Uterus (tissue), 4 donors: ENCODE measurements around the gene TMOD3. TPM values are rescaled to one million over a fixed set of nuclear protein-coding genes. Genes with fewer than 3 reads are reported as not detected.
"Not testable (repeated sequence)": the region's sequence is repeated elsewhere in the genome, so short reads cannot be mapped to it uniquely, and the experiment has no call there.

Experiments used
- DNase-seq, 2 donors: peaks; one replicate each; pipeline ENCODE4 v3.0.0-alpha.2; 2019 to 2020
- H3K27ac ChIP-seq, 2 donors: fragments of 200-600 bp; sonication (generic); 1 replicate in 1 of 2; 2 replicates in 1 of 2; pipeline ENCODE4 v1.5.1; 2016 to 2018
- H3K27me3 ChIP-seq, 2 donors: fragments of 200-600 bp; sonication (generic); one replicate each; pipeline ENCODE4 v1.5.1; 2018 to 2019; ENCODE audit warnings: control low read depth in 1 of 2
- H3K36me3 ChIP-seq, 2 donors: fragments of 200-600 bp; sonication (generic); one replicate each; pipeline ENCODE4 v1.5.1; 2019; ENCODE audit warnings: control low read depth in 1 of 2
- H3K4me1 ChIP-seq, 2 donors: fragments of 200-600 bp; sonication (generic); one replicate each; pipeline ENCODE4 v1.5.1; 2018 to 2019; ENCODE audit warnings: control low read depth in 1 of 2
- H3K4me3 ChIP-seq, 2 donors: fragments of 200-600 bp; sonication (generic); 1 replicate in 1 of 2; 2 replicates in 1 of 2; pipeline ENCODE4 v1.5.1; 2018 to 2019; ENCODE audit warnings: mild to moderate bottlenecking in 1 of 2
- H3K9me3 ChIP-seq, 2 donors: fragments of 200-600 bp; sonication (generic); one replicate each; pipeline ENCODE4 v1.5.1; 2019; ENCODE audit warnings: control low read depth in 1 of 2
- CTCF ChIP-seq, 4 experiments: fragments of 200-600 bp in 2 of 4; fragments of 450-650 bp in 2 of 4; sonication (generic) in 2 of 4; IDR thresholded peaks; one replicate each; pipeline ENCODE4 v1.5.1; 2016 to 2019; ENCODE audit warnings: antibody characterized with exemption in 4 of 4, mild to moderate bottlenecking in 2 of 4, moderate library complexity in 1 of 4
- POLR2A ChIP-seq, 2 donors: fragments of 450-650 bp; IDR thresholded peaks; one replicate each; pipeline ENCODE4 v1.6.1; 2016; ENCODE audit warnings: antibody characterized with exemption in 2 of 2, mild to moderate bottlenecking in 1 of 2, moderate library complexity in 1 of 2
- intact Hi-C: fragments of 100-400 bp; cut with DNase I; formaldehyde crosslinking; loops from one replicate; pipeline ENCODE4 v1.15.1; 2023; ENCODE audit warnings: low total_unique reads
- total RNA-seq, 4 donors: library from RNA; depleted of rRNA in 3 of 4; stranded (reverse); fragments of >200 nt in 3 of 4; gene quantifications; one replicate each; pipeline versions ENCODE4 v1.1.0 to v1.2.4, GENCODE V29; 2014 to 2023
- donor health status: DM: yes; HTN: yes; CAD: no.

Gene TMOD3
- total RNA-seq, 4 donors from 2014 or later = 10.5 to 49.6 (median 37.1) TPM

GRCh38 chr15:51879555-51879954, 50.1 kb downstream of the TMOD3 start:
- H3K27me3 ChIP-seq = no peaks in the 10 kb centered on the region
- H3K4me3 ChIP-seq = no peak overlapping the region
- no peak for DNase-seq
- peak overlapping the region; percentile 67 to 72 for H3K27ac ChIP-seq
- peaks cover 0 to 23% of the 10 kb centered on the region in 2 donors for H3K4me1 ChIP-seq
- H3K9me3 ChIP-seq = no peaks in the 10 kb centered on the region
- no peaks in the 10 kb centered on the region for H3K36me3 ChIP-seq
- intact Hi-C loops = no loop called here
- TF ChIP-seq CTCF (IDR thresholded peaks at IDR 0.05) (no peak), POLR2A (IDR thresholded peaks at IDR 0.05) (no peak)

DNA sequence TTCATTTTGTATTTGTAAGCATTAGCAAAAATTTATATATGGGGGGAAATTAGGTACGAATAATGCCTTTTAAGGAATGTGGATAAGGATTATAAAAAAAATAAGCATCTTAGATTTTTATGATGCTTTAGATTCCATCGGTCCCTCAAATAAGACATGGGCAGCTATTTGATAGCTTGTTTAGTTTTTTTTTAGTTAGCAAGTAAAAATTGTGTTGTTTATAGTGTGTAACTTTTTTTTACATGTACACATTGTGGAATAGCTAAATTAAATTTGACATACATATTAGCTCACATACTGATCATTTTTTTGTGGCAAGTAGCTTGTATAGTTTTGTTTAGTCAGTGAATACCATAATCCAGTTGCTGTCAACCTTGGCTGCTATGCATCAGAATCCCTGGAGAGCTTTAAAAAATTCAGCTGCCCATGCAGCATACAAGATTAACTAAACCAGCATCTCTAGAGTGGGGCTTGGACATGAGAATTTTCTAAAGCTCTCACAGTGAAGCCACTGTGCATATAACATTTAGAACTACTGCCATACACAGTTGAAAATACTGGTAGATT, 53.9 kb downstream of the TMOD3 start:
- intact Hi-C loops = no loop called here
- TF ChIP-seq POLR2A (IDR thresholded peaks at IDR 0.05) (no peak), CTCF (IDR thresholded peaks at IDR 0.05) (no peak)
- Histone ChIP-seq H3K9me3 (no peaks in the 10 kb centered on the region), H3K36me3 (no peaks in the 10 kb centered on the region), H3K4me3 (no peak overlapping the region), H3K27ac (no peak overlapping the region), H3K4me1 (peaks cover 0 to 9% of the 10 kb centered on the region in 2 donors), H3K27me3 (no peaks in the 10 kb centered on the region)
- DNase-seq = no peak

GRCh38 chr15:51884041-51884440, 54.6 kb downstream of the TMOD3 start:
- peaks cover 0 to 7% of the 10 kb centered on the region in 2 donors for H3K4me1 ChIP-seq
- intact Hi-C loops = no loop called here
- no peak overlapping the region for H3K4me3 ChIP-seq
- no peaks in the 10 kb centered on the region for H3K27me3 ChIP-seq
- DNase-seq = no peak
- no peaks in the 10 kb centered on the region for H3K9me3 ChIP-seq
- H3K27ac ChIP-seq = no peak overlapping the region
- no peaks in the 10 kb centered on the region for H3K36me3 ChIP-seq
- TF ChIP-seq CTCF (IDR thresholded peaks at IDR 0.05) (no peak), POLR2A (IDR thresholded peaks at IDR 0.05) (no peak)

GRCh38 chr15:51884517-51885236, 55.2 kb downstream of the TMOD3 start:
- Histone ChIP-seq H3K36me3 (no peaks in the 10 kb centered on the region), H3K9me3 (no peaks in the 10 kb centered on the region), H3K27ac (no peak overlapping the region), H3K27me3 (no peaks in the 10 kb centered on the region), H3K4me3 (no peak overlapping the region), H3K4me1 (peaks cover 0 to 7% of the 10 kb centered on the region in 2 donors)
- TF ChIP-seq CTCF (IDR thresholded peaks at IDR 0.05) = no peak
- no peak for DNase-seq
- intact Hi-C loops = no loop called here

- H3K27me3 ChIP-seq, intact Hi-C loops, H3K27ac ChIP-seq, H3K9me3 ChIP-seq, H3K4me3 ChIP-seq, H3K36me3 ChIP-seq, H3K4me1 ChIP-seq, DNase-seq: not testable (repeated sequence)
Observed at GRCh38 chr15:51885758-51886157, 56.3 kb downstream of the TMOD3 start.
